ENCODE measurements around the gene FNDC7. TPM values are rescaled to one million over a fixed set of nuclear protein-coding genes. Genes with fewer than 3 reads are reported as not detected.

FNDC7 gene
- polyA plus RNA-seq, 1 of the 3 experiments (the other 2 are of a cell fraction): 0.02 TPM

GRCh38 chr1:108718927-108719655 lies 6.4 kb downstream of the FNDC7 start:
- H3K27me3 ChIP-seq (ENCODE audit: insufficient read depth): no peaks in the 10 kb centered on the region
- no peaks in the 10 kb centered on the region for H3K79me2 ChIP-seq (ENCODE audit: insufficient read depth)
- H3K4me1 ChIP-seq (ENCODE audit: control insufficient read depth in 1 of 2, insufficient read depth in 2 of 2, low read depth in 1 of 2, low read length in 1 of 2): peaks cover 0 to 19% of the 10 kb centered on the region in 2 experiments; a peak in 1 of 4 replicates
- ChIA-PET POLR2A (no interaction called here), CTCF (interaction anchor here (1.4 kb wide), 1 partner anchor 11 kb away, joined by 6 read pairs; no protein-coding TSS in a partner anchor)
- TF ChIP-seq CHD2 (IDR thresholded peaks at IDR 0.05; ENCODE audit: low read length, partially characterized antibody) (no peak), RCOR1 (IDR thresholded peaks at IDR 0.05; ENCODE audit: low read length) (no peak), CTCF (IDR thresholded peaks at IDR 0.05) (no peak)
- DNase-seq: no peak
- 92% methylated on average over 6 of the region's 6 CpGs for WGBS (ENCODE audit: low lambda C conversion rate)
- peak overlapping the region; percentile 46 for H3K4me2 ChIP-seq
- peak overlapping the region in 1 of 2 experiments; percentile 84; a peak in 2 of 4 replicates for H3K27ac ChIP-seq (ENCODE audit: low read depth in 2 of 2, low read length in 1 of 2)
- no peak overlapping the region for H3K4me3 ChIP-seq (ENCODE audit: low read depth in 2 of 2, low read length in 1 of 2)
- H3K9me3 ChIP-seq: no peaks in the 10 kb centered on the region
- no peak overlapping the region for H3K9ac ChIP-seq
- H4K20me1 ChIP-seq (ENCODE audit: insufficient read depth): no peaks in the 10 kb centered on the region
- peaks cover 15% of the 10 kb centered on the region for H3F3A ChIP-seq (replicated peaks; ENCODE audit: insufficient read depth)
- H3K36me3 ChIP-seq (replicated peaks in 1 of 2; ENCODE audit: control insufficient read depth in 1 of 2, insufficient read depth in 2 of 2, low read length in 1 of 2): no peaks in the 10 kb centered on the region
- no peaks in the 10 kb centered on the region for H3K9me2 ChIP-seq
- H2AFZ ChIP-seq (ENCODE audit: low read depth): peak overlapping the region; percentile 54; the same call in 1 of the 2 replicates

GRCh38 chr1:108719656-108720435 lies 7.1 kb downstream of the FNDC7 start:
- no peaks in the 10 kb centered on the region for H3K36me3 ChIP-seq (replicated peaks in 1 of 2; ENCODE audit: control insufficient read depth in 1 of 2, insufficient read depth in 2 of 2, low read length in 1 of 2)
- H4K20me1 ChIP-seq (ENCODE audit: insufficient read depth): no peaks in the 10 kb centered on the region
- no peaks in the 10 kb centered on the region for H3K27me3 ChIP-seq (ENCODE audit: insufficient read depth)
- no peak for DNase-seq
- H3K79me2 ChIP-seq (ENCODE audit: insufficient read depth): no peaks in the 10 kb centered on the region
- H3K4me2 ChIP-seq: peak overlapping the region; percentile 46
- peak overlapping the region in 1 of 2 experiments; percentile 84; a peak in 2 of 4 replicates for H3K27ac ChIP-seq (ENCODE audit: low read depth in 2 of 2, low read length in 1 of 2)
- H3K4me3 ChIP-seq (ENCODE audit: low read depth in 2 of 2, low read length in 1 of 2): no peak overlapping the region
- H3K9me2 ChIP-seq: no peaks in the 10 kb centered on the region
- no peaks in the 10 kb centered on the region for H3K9me3 ChIP-seq
- WGBS (ENCODE audit: low lambda C conversion rate): 55% methylated on average over 8 of the region's 8 CpGs
- peaks cover 15% of the 10 kb centered on the region for H3F3A ChIP-seq (replicated peaks; ENCODE audit: insufficient read depth)
- H3K9ac ChIP-seq: peak overlapping the region; percentile 30; the same call in 1 of the 2 replicates
- POLR2A ChIA-PET: no interaction called here
- peaks cover 0 to 19% of the 10 kb centered on the region in 2 experiments; a peak in 1 of 4 replicates for H3K4me1 ChIP-seq (ENCODE audit: control insufficient read depth in 1 of 2, insufficient read depth in 2 of 2, low read depth in 1 of 2, low read length in 1 of 2)
- CTCF ChIA-PET: interaction anchor here (1.4 kb wide), 1 partner anchor 12 kb away, joined by 6 read pairs; no protein-coding TSS in a partner anchor
- H2AFZ ChIP-seq (ENCODE audit: low read depth): peak overlapping the region; percentile 66
- TF ChIP-seq GATA2 (CRISPR knock-in tag; IDR thresholded peaks at IDR 0.05) (no peak), MXI1 (IDR thresholded peaks at IDR 0.05; ENCODE audit: low read depth, low read length) (no peak), RXRA (IDR thresholded peaks at IDR 0.05; ENCODE audit: borderline replicate concordance, low read depth) (no peak), YY1 (IDR thresholded peaks at IDR 0.05; ENCODE audit: low read depth) (no peak), ZBTB33 (IDR thresholded peaks at IDR 0.05; ENCODE audit: borderline replicate concordance, low read depth) (no peak), CTCF (IDR thresholded peaks at IDR 0.05) (no peak), EZH2phosphoT487 (IDR thresholded peaks at IDR 0.05; ENCODE audit: borderline replicate concordance, low read depth) (no peak), JUND (IDR thresholded peaks at IDR 0.05) (peak; percentile 68), FOSL2 (IDR thresholded peaks at IDR 0.05; ENCODE audit: borderline replicate concordance, low read depth) (peak; percentile 87), CHD2 (IDR thresholded peaks at IDR 0.05; ENCODE audit: low read length, partially characterized antibody) (no peak), USF1 (IDR thresholded peaks at IDR 0.05; ENCODE audit: borderline replicate concordance, low read depth) (peak; percentile 11; the same call in 1 of the 2 replicates), ELF1 (IDR thresholded peaks at IDR 0.05) (no peak), SIN3A (IDR thresholded peaks at IDR 0.05; ENCODE audit: borderline replicate concordance, low read depth, low read length) (no peak), IRF3 (IDR thresholded peaks at IDR 0.05; ENCODE audit: low read depth, low read length) (no peak)

Measured in SK-N-SH (cell line).